Type B pancreatic cell (in vitro differentiated cells): ENCODE measurements around the gene CAB39. TPM values are rescaled to one million over a fixed set of nuclear protein-coding genes. Genes with fewer than 3 reads are reported as not detected.
A peak's percentile ranks its signal among the peaks of the same experiment; 100 is the strongest.

Source experiments
- DNase-seq: peaks from one replicate; pipeline ENCODE4 v3.0.0; 2021; ENCODE audit warnings: mixed read lengths; ENCODE audit not compliant: unreplicated experiment; ENCODE audit errors: extremely low spot score
- H3K27ac Mint-ChIP-seq: 2 replicates; pipeline ENCODE4 v1.8.0; 2021; ENCODE audit warnings: mild to moderate bottlenecking, mixed read lengths
- H3K27me3 Mint-ChIP-seq: 2 replicates; pipeline ENCODE4 v1.8.0; 2021; ENCODE audit warnings: mixed read lengths
- H3K36me3 Mint-ChIP-seq: 2 replicates; pipeline ENCODE4 v1.8.0; 2021; ENCODE audit warnings: mixed read lengths
- H3K4me1 Mint-ChIP-seq: one replicate; pipeline ENCODE4 v1.8.0; 2021; ENCODE audit warnings: mixed read lengths; ENCODE audit not compliant: unreplicated experiment
- H3K4me3 Mint-ChIP-seq: 2 replicates; pipeline ENCODE4 v1.8.0; 2021; ENCODE audit warnings: mild to moderate bottlenecking, mixed read lengths
- H3K9me3 Mint-ChIP-seq: 2 replicates; pipeline ENCODE4 v1.8.0; 2021; ENCODE audit warnings: mixed read lengths
- total RNA-seq: library from RNA; stranded (reverse); gene quantifications from 2 replicates; pipeline ENCODE4 v1.2.1, GENCODE V29; 2021; ENCODE audit warnings: low replicate concordance
- TF ChIP-seq, protein P1 (sequence below): fragments of 200-600 bp; sonication (generic); conservative IDR thresholded peaks from 2 replicates; pipeline ENCODE4 v1.5.0; 2021; ENCODE audit warnings: antibody characterized with exemption, mild to moderate bottlenecking

CAB39 gene
- total RNA-seq, 1 donor from 2014 or later, result 49.2 TPM

DNA sequence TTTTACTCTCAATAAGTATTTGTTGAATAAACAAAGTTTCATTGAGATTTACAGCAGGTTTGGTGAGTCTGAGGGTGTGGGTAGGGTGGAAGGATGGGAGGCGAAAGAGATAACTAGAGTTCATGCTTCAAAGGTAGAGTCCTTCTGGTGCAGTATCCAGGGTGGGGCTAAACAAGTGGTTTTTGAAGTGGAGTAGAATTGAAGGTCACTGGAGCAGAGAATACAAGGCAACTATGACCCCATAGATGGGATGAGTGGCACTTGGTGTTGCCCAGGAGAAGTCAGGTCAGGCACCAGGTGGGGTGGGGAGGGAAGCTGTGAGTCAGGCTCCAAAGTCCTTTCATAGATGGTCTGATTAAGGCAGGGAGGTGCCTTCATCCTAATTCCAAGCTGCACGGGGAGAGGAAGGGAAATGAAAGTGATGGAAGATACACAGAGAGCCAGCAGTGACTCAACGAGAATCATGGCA, 6.6 kb upstream of the CAB39 start:
- Mint-ChIP-seq H3K4me3 (no peak overlapping the region), H3K4me1 (no peaks in the 10 kb centered on the region), H3K27me3 (peaks cover 2% of the 10 kb centered on the region), H3K9me3 (peaks cover 14% of the 10 kb centered on the region), H3K36me3 (no peaks in the 10 kb centered on the region), H3K27ac (peak overlapping the region; percentile 66)
- no peak for DNase-seq
- TF ChIP-seq, protein P1, sequence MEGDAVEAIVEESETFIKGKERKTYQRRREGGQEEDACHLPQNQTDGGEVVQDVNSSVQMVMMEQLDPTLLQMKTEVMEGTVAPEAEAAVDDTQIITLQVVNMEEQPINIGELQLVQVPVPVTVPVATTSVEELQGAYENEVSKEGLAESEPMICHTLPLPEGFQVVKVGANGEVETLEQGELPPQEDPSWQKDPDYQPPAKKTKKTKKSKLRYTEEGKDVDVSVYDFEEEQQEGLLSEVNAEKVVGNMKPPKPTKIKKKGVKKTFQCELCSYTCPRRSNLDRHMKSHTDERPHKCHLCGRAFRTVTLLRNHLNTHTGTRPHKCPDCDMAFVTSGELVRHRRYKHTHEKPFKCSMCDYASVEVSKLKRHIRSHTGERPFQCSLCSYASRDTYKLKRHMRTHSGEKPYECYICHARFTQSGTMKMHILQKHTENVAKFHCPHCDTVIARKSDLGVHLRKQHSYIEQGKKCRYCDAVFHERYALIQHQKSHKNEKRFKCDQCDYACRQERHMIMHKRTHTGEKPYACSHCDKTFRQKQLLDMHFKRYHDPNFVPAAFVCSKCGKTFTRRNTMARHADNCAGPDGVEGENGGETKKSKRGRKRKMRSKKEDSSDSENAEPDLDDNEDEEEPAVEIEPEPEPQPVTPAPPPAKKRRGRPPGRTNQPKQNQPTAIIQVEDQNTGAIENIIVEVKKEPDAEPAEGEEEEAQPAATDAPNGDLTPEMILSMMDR, result no peak

DNA sequence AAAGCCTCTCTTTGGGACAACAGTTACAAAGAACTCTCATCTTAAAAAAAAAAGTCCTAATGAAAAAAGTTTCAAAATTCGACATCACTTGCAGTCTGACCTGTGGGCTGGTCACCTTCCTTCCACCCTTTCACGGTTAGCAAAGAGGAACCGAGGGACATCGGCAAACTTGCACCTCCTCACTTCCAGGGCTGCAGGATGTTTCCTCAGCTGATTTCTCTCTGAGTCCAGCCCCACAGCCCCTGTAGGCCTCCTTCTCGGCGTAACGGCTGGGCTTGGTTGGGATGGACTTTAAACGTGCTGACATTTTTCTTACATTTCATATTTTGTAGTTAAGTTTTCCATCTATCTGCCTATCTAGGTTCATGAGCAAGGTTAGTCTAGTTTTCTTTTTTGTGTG, 5.7 kb upstream of the CAB39 start:
- H3K27me3 Mint-ChIP-seq, result peaks cover 2% of the 10 kb centered on the region
- TF ChIP-seq, protein P1, result no peak
- H3K36me3 Mint-ChIP-seq, result no peaks in the 10 kb centered on the region
- no peak overlapping the region for H3K27ac Mint-ChIP-seq
- peaks cover 14% of the 10 kb centered on the region for H3K9me3 Mint-ChIP-seq
- no peak for DNase-seq
- H3K4me1 Mint-ChIP-seq, result peaks cover 4% of the 10 kb centered on the region
- no peak overlapping the region for H3K4me3 Mint-ChIP-seq

DNA sequence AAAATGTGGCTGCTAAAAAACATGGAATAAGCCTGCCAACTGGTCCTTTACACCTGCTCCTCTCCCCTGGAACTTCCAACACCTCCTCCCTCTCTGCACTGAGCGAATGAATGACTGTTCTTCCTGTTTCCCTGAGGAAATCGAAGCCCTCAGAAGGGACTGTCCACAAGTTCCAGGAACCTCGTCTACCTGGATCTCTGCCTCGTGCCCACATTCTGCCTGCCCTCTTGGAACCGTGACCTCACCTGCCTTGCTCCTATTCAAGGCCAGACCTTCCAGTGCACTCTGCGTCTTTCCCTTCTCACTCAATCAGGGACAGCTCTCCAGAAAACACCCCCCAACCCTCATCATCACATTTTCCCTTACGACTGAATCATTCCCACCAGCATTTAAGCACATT, 4.4 kb upstream of the CAB39 start:
- H3K4me1 Mint-ChIP-seq, result peaks cover 4% of the 10 kb centered on the region
- H3K4me3 Mint-ChIP-seq, result no peak overlapping the region
- peaks cover 9% of the 10 kb centered on the region for H3K9me3 Mint-ChIP-seq
- TF ChIP-seq, protein P1, result no peak
- no peak for DNase-seq
- no peaks in the 10 kb centered on the region for H3K36me3 Mint-ChIP-seq
- peaks cover 2% of the 10 kb centered on the region for H3K27me3 Mint-ChIP-seq
- H3K27ac Mint-ChIP-seq, result no peak overlapping the region

DNA sequence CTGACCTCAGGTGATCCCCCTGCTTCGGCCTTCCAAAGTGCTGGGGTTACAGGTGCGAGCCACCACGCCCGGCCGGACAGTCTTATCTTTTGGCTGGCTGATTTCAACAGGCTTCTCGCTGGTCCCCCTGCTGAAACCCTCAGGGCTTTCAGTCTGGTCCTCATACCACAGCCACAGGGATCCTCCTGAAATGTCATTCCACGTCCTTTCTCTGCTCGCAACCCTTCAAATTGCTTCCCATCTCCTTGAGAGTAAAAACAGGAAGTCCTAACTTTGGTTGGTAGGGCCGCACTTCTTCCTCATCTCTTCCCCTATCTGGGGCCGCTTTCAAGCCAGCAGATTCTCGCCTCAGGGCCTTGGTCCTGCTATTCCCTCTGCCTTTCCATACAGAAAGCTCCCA, 1.4 kb upstream of the CAB39 start:
- DNase-seq, result no peak
- TF ChIP-seq, protein P1, result no peak
- peak overlapping the region; percentile 36 for H3K4me3 Mint-ChIP-seq
- peaks cover 5% of the 10 kb centered on the region for H3K36me3 Mint-ChIP-seq
- no peak overlapping the region for H3K27ac Mint-ChIP-seq
- peaks cover under 1% of the 10 kb centered on the region for H3K9me3 Mint-ChIP-seq
- peaks cover 25% of the 10 kb centered on the region for H3K4me1 Mint-ChIP-seq
- H3K27me3 Mint-ChIP-seq, result peaks cover 2% of the 10 kb centered on the region

DNA sequence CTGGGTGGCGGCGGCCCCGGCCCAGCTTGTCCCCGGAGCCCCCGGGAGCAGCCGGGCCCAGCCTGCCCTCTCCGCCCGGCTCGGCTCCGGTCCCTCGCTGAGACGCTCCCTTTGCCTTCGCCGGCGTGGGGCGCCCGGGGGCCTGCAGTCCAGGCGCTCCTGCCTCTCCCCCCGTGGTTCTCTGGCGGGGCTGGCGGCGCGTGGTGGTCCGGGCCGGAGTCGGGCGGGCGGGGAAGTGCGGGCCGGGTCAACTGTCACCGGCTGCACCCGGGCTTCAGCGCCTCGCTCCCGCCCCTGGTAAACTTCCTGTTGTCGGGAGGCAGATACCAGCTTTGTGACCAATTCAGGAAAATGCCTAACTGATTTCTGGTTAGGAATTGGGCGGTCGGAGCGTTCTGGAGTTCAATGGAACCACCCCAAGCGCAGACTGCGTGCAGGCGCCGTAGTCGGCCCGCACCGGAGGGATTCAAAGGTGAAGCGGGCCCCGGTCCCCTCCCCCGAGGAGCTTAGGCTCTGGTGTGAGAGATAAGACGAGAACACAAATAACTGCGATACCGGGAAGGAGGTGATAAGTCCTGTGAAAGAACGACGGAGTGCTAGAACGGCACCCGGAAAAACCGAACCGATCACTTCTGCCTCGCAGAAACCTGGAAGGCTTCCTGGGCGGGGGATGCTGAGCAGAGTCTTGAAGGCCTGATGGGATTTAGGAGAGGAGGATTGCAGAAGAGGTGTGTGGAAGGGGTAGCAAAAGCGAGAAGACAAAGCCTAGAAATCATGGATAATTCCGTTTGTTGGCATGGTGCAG, 891 bp downstream of the CAB39 start:
- H3K9me3 Mint-ChIP-seq, result no peaks in the 10 kb centered on the region
- TF ChIP-seq, protein P1, result no peak
- peaks cover 5% of the 10 kb centered on the region for H3K36me3 Mint-ChIP-seq
- H3K4me1 Mint-ChIP-seq, result peaks cover 41% of the 10 kb centered on the region
- H3K4me3 Mint-ChIP-seq, result peak overlapping the region; percentile 96
- H3K27me3 Mint-ChIP-seq, result no peaks in the 10 kb centered on the region
- peak overlapping the region; percentile 97 for H3K27ac Mint-ChIP-seq
- DNase-seq, result peak; percentile 74
